Fibroblast of the conjunctiva (primary cell): ENCODE measurements around the gene NPBWR2.
"Not testable (repeated sequence)": the region's sequence is repeated elsewhere in the genome, so short reads cannot be mapped to it uniquely, and the experiment has no call there.

ENCODE experiments used
- DNase-seq: peaks from one replicate; pipeline ENCODE4 v3.0.0-alpha.2; 2010; ENCODE audit warnings: low read depth

Gene NPBWR2

DNA sequence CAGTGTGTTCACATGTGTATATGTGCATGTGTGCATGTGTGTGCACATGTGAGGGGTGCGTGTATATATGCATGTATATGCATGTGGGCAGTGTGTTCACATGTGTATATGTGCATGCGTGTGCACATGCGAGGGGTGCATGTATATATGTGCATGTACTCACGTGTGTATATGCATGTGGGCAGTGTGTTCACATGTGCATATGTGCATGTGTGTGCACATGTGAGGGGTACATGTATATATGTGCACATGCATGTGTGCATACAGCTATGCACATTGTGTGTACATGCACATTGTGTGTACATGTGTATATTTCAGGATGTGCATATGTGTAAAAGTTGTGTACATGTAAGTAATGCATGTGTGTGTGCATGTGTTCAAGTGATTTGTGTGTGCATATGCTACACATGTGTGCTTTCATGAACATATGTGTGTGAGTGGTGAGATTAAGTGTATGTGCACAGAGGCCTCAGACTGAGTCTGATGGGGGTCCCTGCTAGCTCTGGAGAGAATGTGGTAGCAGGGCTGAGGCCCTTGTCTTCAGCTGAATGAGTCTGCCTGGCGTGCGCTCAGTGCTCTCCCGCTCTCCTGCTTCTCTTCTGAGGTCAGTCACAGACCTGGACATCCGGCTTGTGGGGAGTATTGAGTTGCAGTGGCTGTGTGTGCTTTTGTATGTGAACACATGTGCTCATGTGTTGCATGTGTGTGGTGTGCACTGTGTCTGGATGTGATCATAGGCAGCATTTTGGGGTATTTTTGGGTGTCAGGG, 37.0 kb upstream of the NPBWR2 start:
- DNase-seq = no peak

DNA sequence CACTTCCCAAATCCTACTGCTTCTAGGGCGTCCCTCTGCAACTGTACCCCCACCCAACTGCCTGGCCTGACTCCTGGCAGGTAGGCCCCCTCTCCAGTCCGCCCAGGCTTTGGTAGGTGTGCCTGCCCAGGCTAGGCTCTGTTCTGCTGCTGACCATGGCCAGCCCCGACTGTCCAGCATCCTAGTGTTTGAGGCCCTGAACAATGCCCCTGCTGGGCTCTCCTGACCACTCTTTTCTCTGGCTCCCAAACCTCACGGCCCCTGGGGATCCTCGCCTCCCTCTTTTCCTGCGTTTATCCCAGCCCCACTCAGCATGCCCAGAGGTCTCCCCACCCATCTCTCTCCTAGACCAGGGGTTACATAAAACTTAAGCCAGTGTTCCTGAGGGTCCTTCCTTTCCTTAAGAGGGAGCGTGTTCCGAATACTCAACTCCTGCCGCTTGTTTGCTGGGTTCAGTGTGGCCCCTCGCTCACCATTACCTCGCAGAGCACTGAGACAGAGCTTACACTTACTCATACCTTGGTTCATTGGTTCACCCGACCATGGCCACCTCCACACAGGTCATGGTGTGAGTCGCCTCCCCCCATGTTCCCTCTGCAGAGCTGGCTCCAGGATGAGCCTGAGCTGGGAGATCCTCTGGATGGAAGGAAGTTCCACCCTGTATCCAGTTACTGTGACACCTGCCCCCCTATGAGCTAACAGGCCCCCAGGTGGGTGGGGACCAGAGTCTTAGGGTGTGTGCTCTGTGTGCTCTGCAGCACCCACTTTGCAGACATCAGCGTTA, 35.8 kb upstream of the NPBWR2 start:
- DNase-seq = no peak

DNA sequence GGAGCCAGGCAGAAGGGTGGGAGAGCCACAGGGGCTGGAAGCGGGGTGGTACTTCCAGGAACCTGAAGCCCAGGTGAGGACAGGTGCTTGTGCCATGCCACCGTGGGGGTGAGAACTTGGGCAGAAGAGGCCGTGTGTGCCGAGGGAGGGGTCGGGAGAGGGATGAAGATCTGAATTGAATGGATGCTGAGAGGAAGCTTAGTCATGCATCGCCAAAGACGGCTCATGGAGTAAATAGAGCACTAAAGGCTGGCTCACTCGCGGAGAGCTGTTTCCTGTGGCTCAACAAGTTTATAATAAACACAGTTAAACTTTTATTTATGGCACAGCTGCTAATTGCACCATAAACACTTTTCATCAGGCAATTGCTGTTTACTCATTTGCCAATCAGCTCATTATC, 35.2 kb upstream of the NPBWR2 start:
- DNase-seq = no peak

DNA sequence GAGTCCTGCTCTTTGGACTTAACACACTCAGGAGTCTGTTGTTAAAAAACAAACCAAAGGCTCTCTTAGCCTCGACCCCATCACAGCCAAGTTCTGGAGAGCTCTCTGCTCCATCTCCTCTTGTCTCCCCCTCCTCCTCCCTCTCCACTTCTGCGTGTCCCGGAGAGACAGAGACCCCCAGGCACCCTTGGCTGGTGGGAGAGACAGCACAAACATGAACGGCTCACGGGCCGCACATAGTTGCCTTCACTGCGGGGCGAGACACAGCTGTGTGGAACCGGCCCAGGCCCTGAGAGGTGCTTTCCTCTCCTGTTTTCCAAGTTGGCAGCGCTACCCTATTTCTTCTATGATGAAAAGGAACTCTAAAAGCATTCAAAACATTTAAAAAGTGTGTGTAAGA, 33.6 kb upstream of the NPBWR2 start:
- DNase-seq = no peak

DNA sequence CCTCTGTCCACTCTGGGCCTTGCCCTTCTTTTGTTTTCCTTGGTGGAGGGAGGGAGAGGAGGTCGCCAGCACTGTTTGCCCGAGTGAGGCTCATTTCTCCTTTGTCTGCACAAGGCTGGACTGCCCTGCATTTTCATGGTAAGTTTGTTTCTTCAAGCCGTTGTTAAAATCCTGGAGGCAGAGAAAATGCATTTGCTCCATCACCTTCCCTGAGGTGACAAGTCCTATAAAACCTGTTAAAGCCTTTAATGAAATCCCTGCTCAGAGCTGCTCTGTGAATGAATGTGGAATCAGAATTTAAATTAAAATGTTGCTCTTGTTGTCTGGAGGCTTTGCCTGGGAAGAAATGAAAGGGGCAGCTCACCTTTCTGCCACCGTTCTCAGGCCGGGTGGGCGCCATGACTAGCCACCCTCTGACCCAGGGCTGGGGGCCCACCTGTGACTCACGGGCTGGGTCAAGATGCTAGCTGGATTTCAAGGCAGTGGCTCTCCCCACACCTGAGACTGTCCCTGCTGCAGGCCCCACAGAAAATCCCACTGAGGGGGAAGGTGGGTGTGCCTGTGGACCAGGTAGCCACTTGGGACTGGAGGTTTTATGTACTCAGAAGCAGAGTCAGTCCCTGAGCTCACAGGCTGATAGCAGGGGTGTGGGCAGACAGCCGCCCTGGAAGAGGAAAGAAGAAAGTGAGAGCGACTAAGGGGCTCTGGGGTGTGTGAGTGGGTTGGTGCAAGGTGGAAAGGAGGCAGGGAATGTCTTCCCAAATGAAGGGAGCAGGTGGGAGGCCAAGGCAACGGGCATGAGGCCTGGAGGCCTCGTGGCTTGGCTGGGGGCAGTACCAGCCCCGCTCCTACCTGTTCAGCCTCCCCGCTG, 32.9 kb upstream of the NPBWR2 start:
- DNase-seq = no peak

DNA sequence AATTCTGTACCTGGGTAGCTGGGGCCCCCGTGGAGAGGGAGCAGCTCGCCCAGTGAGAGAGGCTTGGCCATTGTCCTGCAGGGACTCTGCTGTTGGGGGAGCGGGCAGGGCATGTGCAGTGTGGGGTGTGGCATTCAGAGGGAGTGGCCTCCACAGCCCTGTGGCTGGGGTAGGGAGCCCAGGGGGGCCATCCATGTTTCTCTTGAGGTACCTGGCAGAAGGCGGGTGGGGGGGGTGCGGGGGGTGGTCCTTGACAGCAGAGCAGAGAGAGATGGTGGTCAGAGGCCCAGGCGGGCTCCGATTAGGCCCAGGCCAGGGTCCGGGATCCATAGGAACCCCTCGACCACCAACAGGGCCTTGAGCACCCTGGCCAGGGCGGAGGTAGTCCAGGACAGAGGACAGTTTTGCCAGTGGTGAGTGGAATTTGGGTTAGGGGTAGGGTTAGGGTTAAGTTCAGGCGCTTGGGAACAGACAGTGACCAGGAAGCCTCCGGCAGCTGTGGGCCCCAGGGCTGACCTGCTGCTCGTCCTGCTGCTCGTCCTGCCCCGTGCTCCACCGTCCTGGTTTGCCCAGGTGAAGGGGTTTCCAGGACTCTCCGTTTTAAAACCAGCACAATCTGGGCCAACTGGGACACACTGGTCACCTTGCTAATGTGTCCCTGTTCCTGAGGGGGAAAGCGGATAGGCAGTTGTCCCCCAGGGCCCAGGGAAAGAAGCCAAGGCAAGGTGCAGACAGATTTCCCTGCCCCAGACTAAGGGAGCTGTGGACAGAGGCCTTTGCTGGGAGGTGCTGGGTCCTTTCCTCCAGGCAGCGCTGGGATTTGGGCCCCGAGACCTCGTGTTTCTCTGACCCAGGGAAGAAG, 32.1 kb upstream of the NPBWR2 start:
- DNase-seq = no peak

DNA sequence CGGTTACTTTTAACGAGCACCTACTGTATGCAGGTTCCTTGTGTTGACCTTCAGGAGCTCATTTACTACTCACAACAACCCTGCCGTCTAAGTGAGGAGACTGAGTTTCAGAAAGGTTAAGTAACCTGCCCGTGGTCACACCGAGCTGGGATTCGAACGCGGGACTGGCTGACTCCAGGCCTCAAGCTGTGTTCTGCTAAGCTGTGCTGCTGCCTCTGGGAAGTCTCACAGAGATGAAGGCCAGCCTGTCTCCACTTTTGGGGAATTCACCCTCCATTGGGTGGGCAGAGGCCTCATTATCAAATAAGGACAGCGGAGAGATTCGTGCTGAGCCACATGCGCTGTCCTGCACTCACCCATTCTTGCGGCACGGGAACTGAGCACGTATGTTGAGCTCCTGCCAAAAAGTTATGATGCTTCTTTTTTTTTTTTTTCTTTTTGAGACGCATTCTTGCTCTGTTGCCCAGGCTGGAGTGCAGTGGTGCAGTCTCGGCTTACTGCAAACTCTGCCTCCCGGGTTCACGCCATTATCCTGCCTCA, 31.0 kb upstream of the NPBWR2 start:
- no peak for DNase-seq

DNA sequence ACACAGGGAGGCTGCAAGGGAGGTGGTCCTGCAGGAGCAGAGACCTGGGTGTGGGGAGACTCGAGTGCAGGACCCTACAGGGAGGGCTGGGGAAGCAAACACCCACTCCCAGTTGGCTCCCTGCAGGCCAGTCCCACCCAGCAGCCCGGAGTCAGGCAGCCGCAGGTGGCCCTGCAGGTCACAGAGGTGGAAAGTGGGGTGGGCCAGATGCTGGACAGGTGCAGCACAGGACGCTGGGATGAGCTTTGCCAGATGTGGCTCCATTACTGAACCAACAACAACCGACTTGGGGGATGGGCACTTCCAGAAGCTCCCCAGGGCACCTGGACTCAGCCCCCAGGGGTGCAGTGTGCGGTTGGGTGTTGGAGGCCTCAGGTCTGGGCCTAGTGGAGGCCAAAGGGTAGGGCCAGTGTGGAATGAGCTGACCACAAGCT, 30.2 kb upstream of the NPBWR2 start:
- no peak for DNase-seq

DNA sequence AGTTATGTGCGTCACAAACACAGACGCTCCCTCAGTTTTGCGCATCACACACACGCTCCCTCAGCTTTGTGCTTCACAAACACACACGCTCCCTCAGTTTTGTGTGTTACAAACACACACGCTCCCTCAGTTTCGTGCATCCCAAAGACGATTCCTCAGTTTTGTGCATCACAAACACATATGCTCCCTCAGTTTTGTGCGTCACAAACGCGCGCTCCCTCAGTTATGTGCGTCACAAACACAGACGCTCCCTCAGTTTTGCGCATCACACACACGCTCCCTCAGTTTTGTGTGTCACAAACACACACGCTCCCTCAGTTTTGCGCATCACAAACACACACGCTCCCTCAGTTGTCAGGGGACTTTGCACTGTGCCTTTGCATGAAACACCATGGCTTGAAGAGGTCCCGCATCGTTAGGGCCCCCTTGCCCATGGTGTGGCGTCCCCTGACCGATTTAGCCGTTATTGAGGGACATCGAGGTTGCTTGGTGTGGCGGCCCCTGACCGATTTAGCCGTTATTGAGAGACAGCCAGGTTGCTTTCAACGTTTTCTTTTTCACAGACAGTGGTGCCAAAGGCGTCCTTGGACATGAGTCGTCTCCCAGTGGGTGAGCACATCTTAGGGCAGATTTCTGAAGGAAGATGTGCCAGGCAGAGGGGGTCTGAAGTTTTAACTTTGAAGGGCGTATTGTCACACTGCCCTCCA, 28.8 kb upstream of the NPBWR2 start:
- no peak for DNase-seq

DNA sequence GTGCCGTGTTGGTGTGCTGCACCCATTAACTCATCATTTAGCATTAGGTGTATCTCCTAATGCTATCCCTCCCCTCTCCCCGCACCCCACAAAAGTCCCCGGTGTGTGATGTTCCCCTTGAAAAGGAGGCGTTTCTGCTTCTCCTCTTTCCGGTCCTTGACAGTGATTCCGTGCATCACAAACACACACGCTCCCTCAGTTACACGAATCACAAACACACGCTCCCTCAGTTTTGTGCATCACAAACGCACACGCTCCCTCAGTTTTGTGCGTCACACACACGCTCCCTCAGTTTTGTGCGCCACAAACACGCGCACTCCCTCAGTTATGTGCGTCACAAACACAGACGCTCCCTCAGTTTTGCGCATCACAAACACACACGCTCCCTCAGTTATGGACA, 27.4 kb upstream of the NPBWR2 start:
- DNase-seq = not testable (repeated sequence)

DNA sequence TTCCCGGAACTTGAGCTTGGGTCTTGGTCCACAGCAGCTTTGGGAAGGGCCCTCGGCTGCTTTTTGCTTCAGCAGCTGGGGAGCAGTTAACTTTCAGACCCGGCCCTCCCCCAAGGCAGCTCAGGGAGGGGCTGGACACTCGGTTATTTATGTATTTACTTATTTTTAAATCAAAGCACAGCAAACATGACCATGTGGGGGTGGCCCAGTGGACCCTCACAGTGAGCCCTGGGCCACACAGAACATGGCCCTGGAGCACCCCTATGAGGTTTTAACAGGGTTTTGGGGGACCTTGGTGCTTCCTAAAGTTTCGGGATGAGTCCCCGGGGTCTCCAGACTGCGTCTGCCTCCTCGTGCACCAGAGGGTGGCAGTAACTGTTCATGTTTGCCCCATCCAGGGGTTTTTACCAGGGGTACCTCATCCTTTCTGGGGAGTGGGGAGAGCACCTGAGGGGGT, 26.6 kb upstream of the NPBWR2 start:
- DNase-seq = no peak

DNA sequence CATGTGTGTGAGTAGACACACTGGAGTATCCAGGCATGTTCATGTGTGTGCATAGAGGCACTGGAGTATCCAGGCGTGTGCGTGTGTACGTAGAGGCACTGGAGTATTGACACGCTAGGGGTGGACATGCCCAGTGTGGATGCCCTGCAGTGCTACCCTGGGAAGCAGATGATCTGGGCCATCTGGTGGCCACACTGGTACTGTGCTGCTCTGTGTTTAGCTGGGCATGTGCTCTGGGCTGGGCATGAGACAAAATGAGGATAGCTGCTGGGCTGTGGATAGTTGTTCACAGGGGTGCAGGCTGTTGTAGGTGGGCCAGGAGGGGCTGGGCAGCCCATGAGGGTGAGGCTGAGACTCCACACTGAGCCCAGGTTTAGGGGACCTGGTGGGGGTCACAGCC, 24.0 kb upstream of the NPBWR2 start:
- DNase-seq = no peak

DNA sequence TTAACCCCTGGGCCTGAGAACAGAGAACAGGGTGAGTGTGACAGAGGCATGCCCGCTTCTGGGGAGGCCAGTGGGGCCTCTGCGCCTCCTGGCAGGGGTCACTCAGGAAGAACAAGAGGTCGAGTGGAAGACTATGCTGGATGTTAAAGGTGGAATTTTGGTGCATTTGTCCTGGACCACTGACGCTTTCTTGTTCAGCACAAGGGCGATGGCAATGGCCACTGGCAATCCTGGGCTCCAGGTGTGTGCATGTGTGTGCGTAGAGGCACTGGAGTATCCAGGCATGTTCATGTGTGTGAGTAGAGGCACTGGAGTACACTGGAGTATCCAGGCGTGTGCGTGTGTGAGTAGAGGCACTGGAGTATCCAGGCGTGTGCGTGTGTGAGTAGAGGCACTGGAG, 23.5 kb upstream of the NPBWR2 start:
- DNase-seq = no peak

DNA sequence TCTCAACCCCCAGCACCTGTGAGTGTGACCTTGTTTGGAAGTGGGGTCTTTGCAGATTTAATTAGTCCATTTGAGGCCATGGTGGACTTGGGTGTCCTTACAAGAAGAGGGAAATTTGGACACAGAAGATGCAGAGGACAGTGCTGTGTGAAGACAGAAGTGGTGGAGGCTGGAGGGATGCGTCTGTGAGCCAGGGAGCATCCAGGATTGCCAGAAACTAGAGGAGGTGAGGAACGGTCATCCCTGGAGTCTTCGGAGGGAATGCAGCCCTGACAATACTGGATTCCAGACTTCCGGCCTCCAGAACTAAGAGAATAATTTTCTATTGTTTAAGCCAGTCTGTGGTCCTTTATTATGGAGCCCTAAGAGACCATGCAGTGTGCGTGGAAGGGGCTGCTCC, 22.9 kb upstream of the NPBWR2 start:
- no peak for DNase-seq

DNA sequence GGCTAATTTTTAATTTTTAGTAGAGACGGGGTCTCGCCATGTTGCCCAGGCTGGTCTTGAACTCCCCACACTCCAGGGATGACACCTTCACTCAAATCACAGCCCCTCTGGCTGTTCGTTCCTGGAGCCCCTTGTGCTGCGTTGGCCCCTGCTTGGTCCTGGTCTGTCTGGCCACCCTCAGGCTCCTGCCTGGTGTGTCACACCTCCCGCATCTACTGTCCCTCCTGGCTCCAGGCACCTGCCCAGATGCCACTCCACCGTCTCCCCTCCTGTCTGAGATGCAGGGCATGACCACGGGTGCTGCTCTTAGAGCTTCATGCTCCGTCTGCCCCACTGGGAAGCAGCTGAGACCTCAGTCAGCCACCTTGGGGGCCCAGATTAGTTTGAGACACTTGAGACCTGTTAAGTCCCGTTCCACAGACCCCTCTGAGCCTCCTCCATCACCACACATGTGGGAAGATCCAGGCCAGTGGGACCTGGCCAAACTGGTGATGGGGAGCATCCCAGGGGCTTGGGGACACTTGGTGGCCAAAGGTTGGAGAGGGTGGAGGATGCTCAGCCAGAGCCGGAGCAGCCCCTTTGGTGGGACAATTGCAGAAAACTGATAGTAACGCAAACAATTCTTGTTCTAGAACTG, 21.9 kb upstream of the NPBWR2 start:
- DNase-seq = no peak

DNA sequence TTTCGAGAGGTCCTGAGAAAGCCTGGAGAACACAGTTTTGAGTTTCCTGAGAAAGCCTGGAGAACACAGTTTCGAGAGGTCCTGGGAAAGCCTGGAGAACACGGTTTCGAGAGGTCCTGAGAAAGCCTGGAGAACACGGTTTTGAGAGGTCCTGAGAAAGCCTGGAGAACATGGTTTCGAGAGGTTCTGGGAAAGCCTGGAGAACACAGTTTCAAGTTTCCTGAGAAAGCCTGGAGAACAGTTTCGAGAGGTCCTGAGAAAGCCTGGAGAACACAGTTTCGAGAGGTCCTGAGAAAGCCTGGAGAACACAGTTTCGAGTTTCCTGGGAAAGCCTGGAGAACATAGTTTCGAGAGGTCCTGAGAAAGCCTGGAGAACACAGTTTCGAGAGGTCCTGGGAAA, 16.2 kb upstream of the NPBWR2 start:
- DNase-seq = not testable (repeated sequence)

DNA sequence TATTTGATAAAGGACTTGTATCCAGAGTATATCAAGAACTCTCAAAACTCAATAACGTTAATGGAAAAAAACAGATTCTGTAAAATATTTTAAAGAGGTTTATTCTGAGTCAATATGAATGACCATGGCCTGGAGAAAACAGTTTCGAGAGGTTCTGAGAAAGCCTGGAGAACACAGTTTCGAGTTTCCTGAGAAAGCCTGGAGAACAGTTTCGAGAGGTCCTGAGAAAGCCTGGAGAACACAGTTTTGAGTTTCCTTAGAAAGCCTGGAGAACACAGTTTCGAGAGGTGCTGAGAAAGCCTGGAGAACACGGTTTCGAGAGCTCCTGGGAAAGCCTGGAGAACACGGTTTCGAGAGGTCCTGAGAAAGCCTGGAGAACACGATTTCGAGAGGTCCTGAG, 15.6 kb upstream of the NPBWR2 start:
- DNase-seq = not testable (repeated sequence)

DNA sequence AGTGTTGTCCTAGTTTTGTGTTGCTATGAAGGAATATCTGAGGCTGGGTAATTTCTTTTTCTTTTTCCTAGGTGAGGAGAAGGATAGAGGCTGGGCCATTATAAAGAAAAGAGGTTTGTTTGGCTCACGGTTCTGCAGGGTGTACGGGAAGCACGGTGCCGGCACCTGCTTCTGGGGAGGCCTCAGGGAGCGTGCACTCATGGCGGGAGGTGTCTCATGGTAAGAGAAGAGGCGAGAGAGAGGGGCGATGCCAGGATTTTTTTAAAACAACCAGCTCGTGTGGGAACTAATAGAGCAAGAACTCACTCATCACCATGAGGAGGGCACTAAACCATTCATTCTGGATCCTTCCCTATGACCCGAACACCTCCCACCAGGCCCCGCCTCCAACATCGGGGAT, 14.2 kb upstream of the NPBWR2 start:
- DNase-seq = no peak

DNA sequence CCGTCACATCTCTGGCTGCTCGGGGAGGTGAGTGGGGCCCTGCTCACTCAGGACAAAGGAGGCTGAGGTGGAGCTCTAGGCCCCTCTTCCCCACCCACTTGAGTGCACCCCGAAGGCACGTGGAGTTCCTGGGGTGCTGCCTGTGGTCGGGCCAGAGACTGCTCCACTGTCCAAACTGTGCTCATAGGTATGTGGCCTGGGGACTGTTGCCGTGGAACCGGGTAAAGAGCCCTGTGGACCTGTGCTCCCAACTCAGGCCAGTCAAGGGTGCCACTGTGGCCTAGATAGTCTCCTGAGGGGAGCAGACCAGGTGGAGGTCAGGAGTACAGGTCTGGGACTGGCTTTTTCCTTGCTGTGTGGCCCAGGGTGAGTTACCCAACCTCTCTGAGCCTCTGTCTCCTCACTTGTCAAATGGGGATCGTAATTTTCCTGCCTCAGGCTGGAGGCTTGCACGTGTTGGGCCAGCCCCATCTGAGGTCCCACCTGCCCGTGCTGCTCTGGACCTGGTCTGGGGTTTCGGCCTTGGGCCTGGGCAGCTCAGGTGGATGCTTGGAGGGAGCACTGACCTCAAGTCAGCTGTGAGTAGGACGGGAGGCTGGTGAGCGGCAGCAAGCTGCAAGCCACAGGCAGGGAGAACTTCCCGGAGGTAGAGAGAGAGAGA, 12.4 kb upstream of the NPBWR2 start:
- DNase-seq = no peak

DNA sequence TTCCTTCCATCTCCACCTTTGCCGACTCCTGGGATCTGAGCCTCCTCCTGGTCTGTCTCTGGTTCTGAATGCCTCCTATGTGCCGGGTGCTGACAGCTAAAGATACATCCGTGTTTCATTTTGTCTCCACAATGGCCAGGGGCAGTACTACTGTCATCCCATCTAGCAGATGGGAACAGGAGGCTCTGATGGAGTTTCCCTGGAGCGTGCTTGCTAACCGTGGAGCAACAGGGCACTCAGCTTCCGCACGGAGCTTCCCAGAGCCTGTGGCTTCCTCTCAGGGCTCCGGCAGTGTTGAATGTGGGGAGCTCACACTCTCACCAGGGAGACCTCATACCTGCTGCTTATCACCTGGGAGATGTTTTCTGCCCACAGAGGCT, 11.9 kb upstream of the NPBWR2 start:
- DNase-seq = no peak
